GM10266 (cell line): Measurements from ENCODE around the gene BCL2L2.

Experiments
- DNase-seq: peaks from one replicate; pipeline ENCODE4 v3.0.0; 2012; ENCODE audit errors: extremely low spot score
- CTCF ChIP-seq: IDR thresholded peaks from 2 replicates; pipeline ENCODE4 v1.5.1; 2012; ENCODE audit warnings: mild to moderate bottlenecking, low read depth; ENCODE audit not compliant: control insufficient read depth, insufficient read depth; ENCODE audit errors: missing control alignments

BCL2L2 gene

GRCh38 chr14:23310546-23310945, 3.9 kb downstream of the BCL2L2 start:
- TF ChIP-seq CTCF: no peak
- no peak for DNase-seq

GRCh38 chr14:23316300-23316699, 9.7 kb downstream of the BCL2L2 start:
- DNase-seq: no peak
- TF ChIP-seq CTCF: no peak

GRCh38 chr14:23319746-23320583, 13.3 kb downstream of the BCL2L2 start:
- no peak for DNase-seq
- TF ChIP-seq CTCF: no peak

- TF ChIP-seq CTCF: no peak
- DNase-seq: peak; percentile 98
These were observed 14.2 kb downstream of the BCL2L2 start, which contains the start of gene PABPN1 for GRCh38 chr14:23320584-23321571. TSS of gene PABPN1 (plus strand) at chr14:23321457. CDS start at chr14:23321470, 13 bp downstream.

- no peak for TF ChIP-seq CTCF
- peak; percentile 45 for DNase-seq
These were observed 15.2 kb downstream of the BCL2L2 start for GRCh38 chr14:23321572-23322547.
